Tibial artery (tissue), 4 donors: Measurements from ENCODE around the gene KCNN3.

Experiments used
- DNase-seq, 2 donors: peaks; one replicate each; pipeline ENCODE4 v3.0.0-alpha.2; 2019
- H3K27ac ChIP-seq, 2 donors: fragments of 200-600 bp; sonication (generic) in 1 of 2; 1 replicate in 1 of 2; 2 replicates in 1 of 2; pipeline ENCODE4 v1.5.1; 2018 to 2019; ENCODE audit warnings: mild to moderate bottlenecking in 1 of 2
- H3K27me3 ChIP-seq, 2 donors: fragments of 200-600 bp; sonication (generic) in 1 of 2; one replicate each; pipeline versions ENCODE4 v1.5.1 to v1.6.0; 2016 to 2019
- H3K36me3 ChIP-seq, 3 donors: fragments of 200-600 bp; sonication (generic) in 2 of 3; one replicate each; pipeline ENCODE4 v1.5.1; 2016 to 2019; ENCODE audit warnings: mild to moderate bottlenecking in 2 of 3
- H3K4me1 ChIP-seq, 4 donors: fragments of 200-600 bp; sonication (generic) in 2 of 4; 1 replicate in 3 of 4; 2 replicates in 1 of 4; pipeline ENCODE4 v1.5.1; 2016 to 2019
- H3K4me3 ChIP-seq, 2 donors: fragments of 200-600 bp; sonication (generic) in 1 of 2; 1 replicate in 1 of 2; 2 replicates in 1 of 2; pipeline ENCODE4 v1.5.1; 2018 to 2019; ENCODE audit warnings: mild to moderate bottlenecking in 2 of 2
- H3K9me3 ChIP-seq, 3 donors: fragments of 200-600 bp; sonication (generic) in 1 of 3; one replicate each; pipeline ENCODE4 v1.5.1; 2016 to 2019
- intact Hi-C: fragments of 100-400 bp; cut with DNase I; formaldehyde crosslinking; loops from one replicate; pipeline ENCODE4 v1.15.0; 2023; ENCODE audit warnings: low total_unique reads
- TF ChIP-seq, protein P1 (sequence below), 2 experiments: fragments of 200-600 bp in 1 of 2; fragments of 450-650 bp in 1 of 2; IDR thresholded peaks; one replicate each; pipeline ENCODE4 v1.5.1; 2017 to 2019; ENCODE audit warnings: antibody characterized with exemption in 2 of 2, mild to moderate bottlenecking in 1 of 2, moderate library complexity in 1 of 2

The KCNN3 gene

DNA sequence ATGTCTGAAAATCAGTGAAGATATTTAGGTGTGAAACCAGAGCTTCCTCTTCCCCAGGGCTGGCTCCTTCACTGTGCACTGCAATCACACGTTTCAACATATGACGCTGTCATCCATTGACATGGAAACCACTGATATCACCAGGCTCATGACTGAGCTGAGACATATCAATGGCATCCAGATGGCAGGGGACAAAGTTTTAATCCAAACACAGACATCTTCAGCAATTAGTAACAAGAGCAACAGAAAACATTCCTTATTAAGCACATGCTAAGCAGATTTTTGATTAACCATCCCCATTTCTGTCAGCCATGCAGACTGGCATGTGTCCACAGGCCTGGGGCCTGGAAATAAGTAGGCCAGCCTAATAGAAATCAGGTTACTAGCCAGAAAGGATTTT, 154.1 kb downstream of the KCNN3 start:
- Histone ChIP-seq H3K9me3 (no peaks in the 10 kb centered on the region), H3K4me1 (no peaks in the 10 kb centered on the region), H3K4me3 (no peak overlapping the region), H3K27me3 (no peaks in the 10 kb centered on the region), H3K27ac (no peak overlapping the region), H3K36me3 (no peaks in the 10 kb centered on the region)
- intact Hi-C loops = no loop called here
- TF ChIP-seq, protein P1, sequence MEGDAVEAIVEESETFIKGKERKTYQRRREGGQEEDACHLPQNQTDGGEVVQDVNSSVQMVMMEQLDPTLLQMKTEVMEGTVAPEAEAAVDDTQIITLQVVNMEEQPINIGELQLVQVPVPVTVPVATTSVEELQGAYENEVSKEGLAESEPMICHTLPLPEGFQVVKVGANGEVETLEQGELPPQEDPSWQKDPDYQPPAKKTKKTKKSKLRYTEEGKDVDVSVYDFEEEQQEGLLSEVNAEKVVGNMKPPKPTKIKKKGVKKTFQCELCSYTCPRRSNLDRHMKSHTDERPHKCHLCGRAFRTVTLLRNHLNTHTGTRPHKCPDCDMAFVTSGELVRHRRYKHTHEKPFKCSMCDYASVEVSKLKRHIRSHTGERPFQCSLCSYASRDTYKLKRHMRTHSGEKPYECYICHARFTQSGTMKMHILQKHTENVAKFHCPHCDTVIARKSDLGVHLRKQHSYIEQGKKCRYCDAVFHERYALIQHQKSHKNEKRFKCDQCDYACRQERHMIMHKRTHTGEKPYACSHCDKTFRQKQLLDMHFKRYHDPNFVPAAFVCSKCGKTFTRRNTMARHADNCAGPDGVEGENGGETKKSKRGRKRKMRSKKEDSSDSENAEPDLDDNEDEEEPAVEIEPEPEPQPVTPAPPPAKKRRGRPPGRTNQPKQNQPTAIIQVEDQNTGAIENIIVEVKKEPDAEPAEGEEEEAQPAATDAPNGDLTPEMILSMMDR (IDR thresholded peaks at IDR 0.05) = no peak
- DNase-seq = peak in 1 of 2 donors; percentile 54

DNA sequence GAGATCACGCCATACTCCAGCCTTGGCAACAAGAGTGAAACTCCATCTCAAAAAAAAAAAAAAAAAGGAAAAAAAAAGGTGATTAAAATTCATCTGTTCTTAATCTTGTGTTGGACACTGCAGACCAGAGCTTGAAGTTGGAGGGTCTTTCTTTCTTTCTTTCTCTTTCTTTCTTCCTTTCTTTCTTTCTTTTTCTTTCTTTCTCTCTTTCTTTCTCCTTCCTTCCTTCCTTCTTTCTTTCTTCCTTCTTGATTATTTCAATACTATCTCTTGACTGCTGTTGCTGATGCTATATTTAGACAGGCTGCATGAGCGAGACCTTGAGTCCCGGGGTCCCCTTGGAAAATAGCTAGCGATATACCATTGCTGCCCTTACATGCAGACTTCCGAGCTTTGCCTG, 154.7 kb downstream of the KCNN3 start:
- TF ChIP-seq, protein P1 (IDR thresholded peaks at IDR 0.05) = no peak
- intact Hi-C loops = no loop called here
- Histone ChIP-seq H3K4me1 (no peaks in the 10 kb centered on the region), H3K9me3 (no peaks in the 10 kb centered on the region), H3K27me3 (peaks cover 0 to under 1% of the 10 kb centered on the region in 2 donors), H3K4me3 (no peak overlapping the region), H3K36me3 (no peaks in the 10 kb centered on the region), H3K27ac (no peak overlapping the region)
- DNase-seq = no peak

DNA sequence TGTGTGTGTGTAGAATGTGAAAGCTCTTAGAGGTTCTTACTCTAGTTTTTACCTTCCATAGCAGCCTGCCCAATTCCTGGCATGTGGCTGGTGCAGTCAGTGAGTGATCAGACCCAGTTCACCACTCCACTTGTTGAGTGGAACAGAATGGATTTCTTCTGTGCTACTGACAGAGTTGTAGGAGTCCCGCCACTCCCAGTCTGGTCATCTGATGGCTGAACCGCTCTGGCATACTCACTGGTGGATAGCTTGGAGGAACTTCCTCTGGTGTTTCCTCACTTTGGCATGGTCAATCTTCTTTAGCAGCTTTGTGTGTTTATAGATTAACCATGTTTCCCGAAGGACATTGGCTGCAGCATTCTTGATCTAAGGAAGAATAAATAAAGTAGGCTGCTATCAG, 155.4 kb downstream of the KCNN3 start:
- peak; percentile 60 to 71 for DNase-seq
- Histone ChIP-seq H3K4me1 (no peaks in the 10 kb centered on the region), H3K4me3 (no peak overlapping the region), H3K27ac (no peak overlapping the region), H3K9me3 (no peaks in the 10 kb centered on the region), H3K27me3 (peaks cover 0 to 7% of the 10 kb centered on the region in 2 donors), H3K36me3 (no peaks in the 10 kb centered on the region)
- TF ChIP-seq, protein P1 (IDR thresholded peaks at IDR 0.05) = no peak
- intact Hi-C loops = no loop called here

DNA sequence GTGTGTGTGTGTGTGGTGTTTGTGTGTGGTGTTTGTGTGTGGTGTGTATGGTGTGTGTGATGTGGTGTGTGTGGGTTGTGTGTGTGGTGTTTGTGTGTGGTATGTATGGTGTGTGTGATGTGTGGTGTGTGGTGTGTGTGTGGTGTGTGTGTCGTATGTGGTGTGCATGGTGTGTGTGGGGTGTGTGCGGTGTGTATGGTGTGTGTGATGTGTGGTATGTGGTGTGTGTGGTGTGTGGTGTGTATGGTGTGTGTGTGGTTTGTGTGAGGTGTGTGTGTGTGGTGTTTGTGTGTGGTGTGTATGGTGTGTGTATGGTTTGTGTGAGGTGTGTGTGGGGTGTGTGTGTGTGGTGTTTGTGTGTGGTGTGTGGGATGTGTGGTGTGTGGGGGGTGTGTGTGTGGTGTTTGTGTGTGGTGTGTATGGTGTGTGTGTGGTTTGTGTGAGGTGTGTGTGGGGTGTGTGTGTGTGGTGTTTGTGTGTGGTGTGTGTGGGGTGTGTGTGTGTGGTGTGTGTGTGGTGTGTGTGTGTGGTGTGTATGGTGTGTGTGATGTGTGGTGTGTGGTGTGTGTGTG, 155.9 kb downstream of the KCNN3 start:
- Histone ChIP-seq H3K36me3 (no peaks in the 10 kb centered on the region), H3K27ac (no peak overlapping the region), H3K4me1 (no peaks in the 10 kb centered on the region), H3K27me3 (peaks cover 0 to 12% of the 10 kb centered on the region in 2 donors), H3K4me3 (no peak overlapping the region), H3K9me3 (no peaks in the 10 kb centered on the region)
- no peak for DNase-seq
- TF ChIP-seq, protein P1 (IDR thresholded peaks at IDR 0.05) = no peak
- intact Hi-C loops = no loop called here

DNA sequence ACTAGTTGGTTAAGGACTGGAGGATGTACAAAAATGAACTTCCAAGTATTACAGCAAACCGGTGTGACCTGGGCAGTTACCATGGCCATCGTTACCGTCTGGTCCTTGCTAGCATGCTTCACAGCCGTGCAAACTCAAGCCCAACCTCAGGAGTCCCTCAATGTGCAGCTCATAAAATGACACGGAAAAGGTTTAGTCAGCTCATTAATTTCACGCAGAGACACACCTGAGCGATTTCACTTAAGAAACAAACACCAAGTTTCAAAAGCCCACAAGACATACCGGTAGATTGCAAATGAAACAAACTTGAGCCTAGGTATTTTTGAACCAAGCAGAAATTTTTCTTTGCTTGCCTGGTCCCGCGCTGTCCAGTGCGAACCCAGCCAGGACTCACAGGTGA, 157.1 kb downstream of the KCNN3 start:
- no peak for DNase-seq
- Histone ChIP-seq H3K36me3 (no peaks in the 10 kb centered on the region), H3K27me3 (peaks cover 0 to 24% of the 10 kb centered on the region in 2 donors), H3K4me3 (no peak overlapping the region), H3K27ac (no peak overlapping the region), H3K9me3 (no peaks in the 10 kb centered on the region), H3K4me1 (no peaks in the 10 kb centered on the region)
- TF ChIP-seq, protein P1 (IDR thresholded peaks at IDR 0.05) = no peak
- intact Hi-C loops = no loop called here
